GM19023 (cell line): ENCODE measurements around the gene RSRP1.

ENCODE experiments used
- ATAC-seq: cut with Tn5 transposase; IDR thresholded peaks from one replicate; pipeline ENCODE4 v1.9.1; 2021; ENCODE audit warnings: mild to moderate bottlenecking, moderate library complexity; ENCODE audit not compliant: unreplicated experiment

The RSRP1 gene

DNA sequence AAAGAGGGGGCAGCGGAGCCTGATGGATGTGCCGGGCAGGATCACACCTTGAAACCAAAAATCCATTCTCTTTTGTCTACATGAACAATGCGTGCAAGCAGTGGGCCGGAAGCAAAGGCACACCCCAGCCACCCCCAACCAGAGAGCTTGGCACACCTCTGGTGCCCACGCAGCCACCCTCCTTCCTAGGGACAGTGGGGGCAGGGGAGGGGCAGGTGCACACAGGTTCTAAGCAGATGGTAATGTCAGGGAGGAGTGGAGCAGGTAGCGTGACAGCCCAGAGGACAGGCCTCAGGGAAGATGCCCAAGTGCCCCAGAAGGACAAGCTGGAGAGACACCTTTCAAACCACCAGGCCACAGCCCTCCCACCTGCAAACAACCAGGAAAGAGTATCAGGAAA is 51.4 kb downstream of the RSRP1 start:
- ATAC-seq, result no peak

- ATAC-seq, result no peak
Measured at GRCh38 chr1:25194572-25195020, 52.7 kb downstream of the RSRP1 start.

DNA sequence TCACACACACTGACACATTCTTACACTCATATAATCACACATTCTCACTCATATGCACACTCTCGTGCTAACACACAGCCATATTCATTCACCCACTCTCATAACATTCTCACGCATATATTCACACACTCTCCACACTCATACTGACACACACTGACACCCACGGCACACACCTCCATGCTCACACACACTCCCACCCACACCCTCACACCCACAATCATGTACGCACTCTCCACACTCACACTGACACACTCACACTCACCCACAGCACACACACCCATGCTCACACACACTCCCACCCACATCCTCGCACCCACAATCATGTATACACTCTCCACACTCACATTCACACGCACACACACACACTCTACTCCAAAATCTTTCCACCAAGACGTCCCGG is 53.2 kb downstream of the RSRP1 start:
- no peak for ATAC-seq

GRCh38 chr1:25193229-25193628 is 54.0 kb downstream of the RSRP1 start:
- no peak for ATAC-seq
